GM12864 (cell line): ENCODE results near the gene ZNF584.

Experiments
- DNase-seq: peaks from one replicate; pipeline ENCODE4 v3.0.0-alpha.2; 2011; ENCODE audit warnings: low read depth
- H3K4me3 ChIP-seq: 2 replicates; pipeline ENCODE4 v1.5.1; 2011; ENCODE audit warnings: mild to moderate bottlenecking, low read depth, low read length, control low read depth
- CTCF ChIP-seq: IDR thresholded peaks from 2 replicates; pipeline ENCODE4 v1.5.1; 2011; ENCODE audit warnings: low read depth, mild to moderate bottlenecking, moderate library complexity, low read length, control low read depth, inconsistent platforms; ENCODE audit errors: missing control alignments

The ZNF584 gene

GRCh38 chr19:58380662-58381459 is 27.6 kb upstream of the ZNF584 start, which contains the start of gene ZNF837:
ZNF837 (minus strand) TSS chr19:58381030; CDS start chr19:58369332, 11,698 bp downstream.
- TF ChIP-seq CTCF = no peak
- peak within 1 kb of the TSS; percentile 74 for H3K4me3 ChIP-seq
- peak; percentile 100 for DNase-seq

GRCh38 chr19:58381460-58382212 is 26.8 kb upstream of the ZNF584 start:
- DNase-seq = no peak
- no peak for TF ChIP-seq CTCF

GRCh38 chr19:58382997-58383603 is 25.3 kb upstream of the ZNF584 start:
- no peak overlapping the region for H3K4me3 ChIP-seq
- DNase-seq = no peak
- no peak for TF ChIP-seq CTCF

More at GRCh38 chr19:58381460-58382212, 26.8 kb upstream of the ZNF584 start:
- peak overlapping the region; percentile 74 for H3K4me3 ChIP-seq

- peak overlapping the region; percentile 88 for H3K4me3 ChIP-seq
- no peak for DNase-seq
- TF ChIP-seq CTCF = no peak
These were observed 23.0 kb upstream of the ZNF584 start for GRCh38 chr19:58385313-58385890.

GRCh38 chr19:58385891-58386575 is 22.4 kb upstream of the ZNF584 start:
- TF ChIP-seq CTCF = no peak
- no peak for DNase-seq
- H3K4me3 ChIP-seq = peak overlapping the region; percentile 88

GRCh38 chr19:58386576-58387337 is 21.7 kb upstream of the ZNF584 start, which contains the start of gene RPS5:
RPS5 (plus strand) TSS chr19:58387269; CDS start chr19:58388138, 869 bp downstream.
- DNase-seq = peak; percentile 99
- H3K4me3 ChIP-seq = peak within 1 kb of the TSS; percentile 88

More at GRCh38 chr19:58386576-58387337, 21.7 kb upstream of the ZNF584 start, which contains the start of gene RPS5:
- TF ChIP-seq CTCF = no peak
